HCT116 (cell line): Measurements from ENCODE around the gene UBR3.

Experiments
- CTCF ChIP-seq, 3 experiments: fragments of 200-600 bp in 1 of 3; sonication (generic) in 1 of 3; IDR thresholded peaks in 2 of 3; conservative IDR thresholded peaks in 1 of 3; 2 replicates each; pipeline ENCODE4 v1.5.1; 2012 to 2017; ENCODE audit warnings: low read depth in 2 of 3, low read length in 2 of 3, antibody characterized with exemption in 1 of 3, borderline replicate concordance in 1 of 3, control low read depth in 1 of 3, mild to moderate bottlenecking in 1 of 3, mixed read lengths in 1 of 3, mixed run types in 1 of 3, moderate library complexity in 1 of 3; ENCODE audit not compliant: insufficient read depth in 1 of 3
- EZH2 ChIP-seq: fragments of 200-600 bp; sonication (generic); IDR thresholded peaks from 2 replicates; pipeline ENCODE4 v1.6.1; 2017; ENCODE audit warnings: antibody characterized with exemption, mixed run types
- EZH2phosphoT487 ChIP-seq: fragments of 200-600 bp; IDR thresholded peaks from 2 replicates; pipeline ENCODE4 v1.6.1; 2018; ENCODE audit warnings: antibody characterized with exemption, borderline replicate concordance
- JUND ChIP-seq: IDR thresholded peaks from 2 replicates; pipeline ENCODE4 v1.6.1; 2012
- POLR2A ChIP-seq: IDR thresholded peaks from 2 replicates; pipeline ENCODE4 v1.7.0; 2011; ENCODE audit warnings: borderline replicate concordance; ENCODE audit not compliant: insufficient read depth, insufficient read length; ENCODE audit errors: extremely low read depth
- POLR2AphosphoS5 ChIP-seq: IDR thresholded peaks from 2 replicates; pipeline ENCODE4 v1.6.1; 2011; ENCODE audit warnings: mild to moderate bottlenecking, low read depth, low read length, moderate library complexity
- RAD21 ChIP-seq: IDR thresholded peaks from 2 replicates; pipeline ENCODE4 v1.6.1; 2012; ENCODE audit warnings: low read depth, mild to moderate bottlenecking
- SIN3A ChIP-seq: IDR thresholded peaks from 2 replicates; pipeline ENCODE4 v1.6.1; 2012; ENCODE audit warnings: low read depth
- YY1 ChIP-seq: IDR thresholded peaks from 2 replicates; pipeline ENCODE4 v1.6.1; 2011; ENCODE audit warnings: low read length, low read depth, moderate library complexity, mild to moderate bottlenecking; ENCODE audit not compliant: insufficient replicate concordance; ENCODE audit errors: extremely low read depth
- ZNF274 ChIP-seq: fragments of 200-500 bp; sonication (Bioruptor generic); IDR thresholded peaks from 2 replicates; pipeline ENCODE4 v1.6.1; 2014; ENCODE audit warnings: mild to moderate bottlenecking, low read depth, low read length, inconsistent platforms
- TF ChIP-seq, protein P1 (sequence below): IDR thresholded peaks from 2 replicates; pipeline ENCODE4 v1.6.1; 2012
- TF ChIP-seq, protein P2 (sequence below): IDR thresholded peaks from 2 replicates; pipeline ENCODE4 v1.6.1; 2012; ENCODE audit warnings: low read depth

GRCh38 chr2:169911119-169911518 is 83.9 kb downstream of the UBR3 start:
- TF ChIP-seq POLR2A (no peak), CTCF (IDR thresholded peaks at IDR 0.05 in 2 of 3, conservative IDR thresholded peaks at IDR 0.05 in 1 of 3; ENCODE audit: borderline replicate concordance in 1 of 3, insufficient read depth in 1 of 3, low read depth in 2 of 3, low read length in 2 of 3) (peak in 1 of 3 experiments; percentile 18; a peak in 1 of 6 replicates), EZH2 (no peak), JUND (no peak), YY1 (no peak), RAD21 (no peak), SIN3A (no peak), ZNF274 (no peak), EZH2phosphoT487 (no peak), POLR2AphosphoS5 (no peak)
- TF ChIP-seq, protein P1, sequence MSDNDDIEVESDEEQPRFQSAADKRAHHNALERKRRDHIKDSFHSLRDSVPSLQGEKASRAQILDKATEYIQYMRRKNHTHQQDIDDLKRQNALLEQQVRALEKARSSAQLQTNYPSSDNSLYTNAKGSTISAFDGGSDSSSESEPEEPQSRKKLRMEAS, result no peak
- TF ChIP-seq, protein P2, sequence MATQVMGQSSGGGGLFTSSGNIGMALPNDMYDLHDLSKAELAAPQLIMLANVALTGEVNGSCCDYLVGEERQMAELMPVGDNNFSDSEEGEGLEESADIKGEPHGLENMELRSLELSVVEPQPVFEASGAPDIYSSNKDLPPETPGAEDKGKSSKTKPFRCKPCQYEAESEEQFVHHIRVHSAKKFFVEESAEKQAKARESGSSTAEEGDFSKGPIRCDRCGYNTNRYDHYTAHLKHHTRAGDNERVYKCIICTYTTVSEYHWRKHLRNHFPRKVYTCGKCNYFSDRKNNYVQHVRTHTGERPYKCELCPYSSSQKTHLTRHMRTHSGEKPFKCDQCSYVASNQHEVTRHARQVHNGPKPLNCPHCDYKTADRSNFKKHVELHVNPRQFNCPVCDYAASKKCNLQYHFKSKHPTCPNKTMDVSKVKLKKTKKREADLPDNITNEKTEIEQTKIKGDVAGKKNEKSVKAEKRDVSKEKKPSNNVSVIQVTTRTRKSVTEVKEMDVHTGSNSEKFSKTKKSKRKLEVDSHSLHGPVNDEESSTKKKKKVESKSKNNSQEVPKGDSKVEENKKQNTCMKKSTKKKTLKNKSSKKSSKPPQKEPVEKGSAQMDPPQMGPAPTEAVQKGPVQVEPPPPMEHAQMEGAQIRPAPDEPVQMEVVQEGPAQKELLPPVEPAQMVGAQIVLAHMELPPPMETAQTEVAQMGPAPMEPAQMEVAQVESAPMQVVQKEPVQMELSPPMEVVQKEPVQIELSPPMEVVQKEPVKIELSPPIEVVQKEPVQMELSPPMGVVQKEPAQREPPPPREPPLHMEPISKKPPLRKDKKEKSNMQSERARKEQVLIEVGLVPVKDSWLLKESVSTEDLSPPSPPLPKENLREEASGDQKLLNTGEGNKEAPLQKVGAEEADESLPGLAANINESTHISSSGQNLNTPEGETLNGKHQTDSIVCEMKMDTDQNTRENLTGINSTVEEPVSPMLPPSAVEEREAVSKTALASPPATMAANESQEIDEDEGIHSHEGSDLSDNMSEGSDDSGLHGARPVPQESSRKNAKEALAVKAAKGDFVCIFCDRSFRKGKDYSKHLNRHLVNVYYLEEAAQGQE, result no peak
